OCI-LY7 (cell line): ENCODE data around the gene ZNF813.

ENCODE experiments used
- EZH2phosphoT487 ChIP-seq: fragments of 200-600 bp; sonication (generic); IDR thresholded peaks from 2 replicates; pipeline ENCODE4 v1.6.1; 2018; ENCODE audit warnings: low read depth, borderline replicate concordance, mild to moderate bottlenecking, mixed run types, antibody characterized with exemption, low read length, moderate library complexity, mixed read lengths
- TF ChIP-seq, protein P1 (sequence below): fragments of 200-600 bp; sonication (generic); conservative IDR thresholded peaks from 2 replicates; pipeline ENCODE4 v1.5.1; 2014; ENCODE audit warnings: mild to moderate bottlenecking, antibody characterized with exemption, low read length, moderate library complexity, mixed read lengths

DNA sequence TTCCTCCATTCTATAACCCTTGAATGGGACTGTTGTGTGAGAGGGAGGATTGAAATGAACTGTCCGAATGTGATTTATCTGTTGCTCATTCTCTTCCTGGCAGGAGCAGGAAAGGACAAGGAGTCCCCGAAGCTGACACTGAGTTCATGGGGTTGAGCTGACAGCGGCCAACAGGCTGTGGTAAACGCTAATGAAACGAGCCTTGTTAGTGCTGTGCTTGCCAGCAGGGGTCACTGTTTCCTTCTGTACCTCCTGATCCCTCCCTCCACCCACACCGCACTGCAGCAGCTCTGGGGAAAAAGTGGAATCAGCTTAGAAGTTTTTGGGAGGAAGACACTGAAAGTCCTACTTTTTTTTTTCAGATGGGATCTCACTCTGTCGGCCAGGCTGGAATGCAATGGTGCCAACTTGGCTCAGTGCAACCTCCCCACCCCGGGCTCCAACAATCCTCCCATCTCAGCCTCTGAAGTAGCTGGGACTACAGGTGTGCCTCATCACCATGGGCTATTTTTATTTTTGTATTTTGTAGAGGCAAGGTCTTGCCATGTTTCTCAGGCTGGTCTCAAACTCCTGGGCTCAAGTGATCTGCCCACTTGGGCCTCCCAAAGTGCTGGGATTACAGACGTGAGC lies 42.5 kb upstream of the ZNF813 start:
- TF ChIP-seq, protein P1, sequence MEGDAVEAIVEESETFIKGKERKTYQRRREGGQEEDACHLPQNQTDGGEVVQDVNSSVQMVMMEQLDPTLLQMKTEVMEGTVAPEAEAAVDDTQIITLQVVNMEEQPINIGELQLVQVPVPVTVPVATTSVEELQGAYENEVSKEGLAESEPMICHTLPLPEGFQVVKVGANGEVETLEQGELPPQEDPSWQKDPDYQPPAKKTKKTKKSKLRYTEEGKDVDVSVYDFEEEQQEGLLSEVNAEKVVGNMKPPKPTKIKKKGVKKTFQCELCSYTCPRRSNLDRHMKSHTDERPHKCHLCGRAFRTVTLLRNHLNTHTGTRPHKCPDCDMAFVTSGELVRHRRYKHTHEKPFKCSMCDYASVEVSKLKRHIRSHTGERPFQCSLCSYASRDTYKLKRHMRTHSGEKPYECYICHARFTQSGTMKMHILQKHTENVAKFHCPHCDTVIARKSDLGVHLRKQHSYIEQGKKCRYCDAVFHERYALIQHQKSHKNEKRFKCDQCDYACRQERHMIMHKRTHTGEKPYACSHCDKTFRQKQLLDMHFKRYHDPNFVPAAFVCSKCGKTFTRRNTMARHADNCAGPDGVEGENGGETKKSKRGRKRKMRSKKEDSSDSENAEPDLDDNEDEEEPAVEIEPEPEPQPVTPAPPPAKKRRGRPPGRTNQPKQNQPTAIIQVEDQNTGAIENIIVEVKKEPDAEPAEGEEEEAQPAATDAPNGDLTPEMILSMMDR = peak; percentile 87
- TF ChIP-seq EZH2phosphoT487 = no peak
